8988T (cell line): Measurements from ENCODE around the gene ACTR1B.
"Not testable (repeated sequence)": the region's sequence is repeated elsewhere in the genome, so short reads cannot be mapped to it uniquely, and the experiment has no call there.

ENCODE experiments used
- DNase-seq: peaks from one replicate; pipeline ENCODE4 v3.0.0; 2011

Gene ACTR1B

DNA sequence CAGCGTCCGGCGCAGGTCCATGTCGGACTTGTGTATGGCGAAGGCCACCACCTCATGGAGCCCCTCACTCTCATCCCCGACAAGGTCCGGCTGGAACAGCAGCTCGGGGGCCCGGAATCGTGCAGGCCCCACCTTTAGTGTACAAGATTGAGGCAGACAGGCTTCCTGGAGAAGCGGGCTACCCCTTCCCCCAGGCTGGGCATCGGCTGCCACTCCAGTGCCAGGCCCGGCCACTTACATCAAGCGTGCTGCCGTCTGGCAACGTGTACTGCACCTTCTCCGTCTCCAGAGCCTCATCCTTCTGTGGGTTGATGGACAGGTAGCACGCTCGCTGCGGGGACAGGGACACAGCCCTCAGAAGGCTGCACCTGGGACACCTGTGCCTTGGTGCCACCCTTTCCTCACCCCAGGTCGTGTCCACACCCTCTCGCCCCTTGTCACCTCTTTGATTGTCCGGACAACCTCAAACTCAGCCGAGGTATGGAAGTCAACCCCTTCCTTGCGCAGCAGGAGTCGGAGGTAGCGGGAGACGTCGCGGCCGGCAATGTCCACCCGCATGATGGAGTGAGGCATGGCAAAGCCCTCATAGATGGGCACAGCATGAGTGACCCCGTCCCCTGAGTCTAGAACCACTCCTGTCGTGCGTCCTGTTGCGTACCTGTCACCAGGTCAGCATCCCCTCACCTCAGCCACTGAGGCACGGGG is 5.7 kb downstream of the ACTR1B start:
- DNase-seq = no peak

DNA sequence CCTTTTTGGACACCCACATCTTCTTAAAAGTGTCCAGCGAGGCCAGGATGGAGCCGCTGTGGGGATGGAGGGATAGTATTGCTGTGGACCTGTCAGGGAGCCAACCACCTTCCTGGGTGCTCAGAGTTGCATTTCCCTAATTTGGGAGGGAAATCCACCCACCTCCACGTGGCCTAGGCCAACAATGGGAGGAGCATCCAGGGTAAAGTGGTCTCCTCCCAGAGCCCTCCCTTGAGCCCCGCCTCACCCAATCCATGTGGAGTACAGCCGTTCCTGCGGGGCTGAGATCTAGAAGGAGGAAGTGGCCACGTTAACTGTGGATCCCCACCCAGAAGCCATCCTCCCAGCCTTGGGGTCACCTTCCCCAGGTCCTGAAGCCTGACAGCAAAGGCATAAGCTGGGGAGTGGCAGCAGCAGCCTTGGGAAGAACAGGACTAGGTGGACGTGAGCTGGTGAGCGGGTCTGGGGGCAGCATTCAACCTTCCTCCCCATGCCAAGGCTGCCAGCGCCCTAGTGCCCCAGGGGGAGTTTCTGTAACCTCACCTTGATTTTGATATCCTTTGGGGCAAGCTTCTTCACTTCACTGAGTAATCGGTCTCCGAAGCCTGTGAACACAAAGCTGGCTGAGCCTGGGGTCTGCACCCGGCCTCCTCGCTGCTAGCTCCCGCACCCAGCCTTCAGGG is 6.8 kb downstream of the ACTR1B start:
- no peak for DNase-seq

DNA sequence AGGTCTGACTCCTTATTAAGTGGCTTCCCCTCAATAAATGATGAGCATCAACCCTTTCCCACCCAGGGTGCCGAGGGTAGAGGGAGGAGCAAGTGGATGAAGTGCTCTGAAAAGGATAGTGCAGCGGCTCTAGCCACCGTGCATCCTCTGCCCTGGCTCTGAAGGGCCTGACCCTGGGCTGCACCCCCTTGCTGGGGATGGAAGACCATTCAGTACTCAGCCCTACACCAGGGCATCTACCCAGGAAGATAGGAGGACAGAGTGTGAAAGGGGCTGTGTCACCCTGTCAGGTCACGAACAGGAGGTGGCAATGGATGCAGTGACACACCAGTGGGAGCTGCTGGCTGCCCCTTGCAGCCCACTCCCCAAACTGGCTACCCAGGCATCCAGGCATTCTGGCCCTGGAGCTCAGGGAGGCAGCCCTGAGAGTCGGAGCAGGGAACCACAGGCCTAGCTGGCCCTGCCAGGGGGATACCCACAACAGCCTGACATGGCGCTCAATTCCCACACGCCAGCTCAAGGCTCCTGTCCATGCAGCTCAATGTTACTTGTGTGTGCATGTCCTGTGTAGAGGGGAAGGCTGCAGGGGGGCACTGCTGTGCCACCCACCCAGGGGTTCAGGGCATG is 7.6 kb downstream of the ACTR1B start:
- DNase-seq = no peak

DNA sequence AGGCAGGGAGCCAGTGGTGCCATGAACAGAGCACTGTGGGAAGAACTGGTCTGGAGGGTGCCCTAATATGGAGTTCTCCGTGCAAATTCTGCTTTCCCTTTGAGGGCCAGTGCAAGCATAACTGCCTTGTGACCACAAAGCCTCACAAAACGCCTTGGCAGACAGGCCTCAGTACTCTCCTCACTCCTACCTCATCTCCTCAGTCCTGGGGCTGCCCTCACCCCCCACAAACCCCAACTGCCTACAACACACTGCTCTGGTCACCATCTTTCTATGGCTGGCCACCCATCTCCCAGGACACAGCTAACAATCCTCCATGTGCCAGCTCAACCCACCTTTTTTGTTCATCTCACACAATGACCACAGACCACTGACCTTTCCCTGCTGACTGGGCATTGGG is 9.1 kb downstream of the ACTR1B start:
- no peak for DNase-seq

DNA sequence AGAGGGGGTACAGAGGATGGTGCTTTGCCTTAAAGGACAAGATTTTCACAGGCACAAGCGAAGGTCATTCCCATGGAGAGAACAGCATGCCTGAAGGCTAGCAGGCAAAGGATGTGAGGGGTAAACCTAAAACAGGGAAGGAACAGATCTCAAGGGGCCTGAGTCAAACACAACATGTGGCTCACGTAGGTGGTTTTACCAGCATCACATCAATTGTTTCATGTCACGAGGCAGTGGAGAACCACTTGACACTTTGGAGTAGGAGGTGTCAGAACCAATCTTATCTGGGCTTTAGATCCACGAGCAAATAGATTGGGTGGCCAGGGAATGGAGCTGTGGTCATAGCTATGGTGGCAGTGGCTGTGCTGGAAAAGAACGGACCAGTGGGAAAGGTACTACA is 9.5 kb downstream of the ACTR1B start:
- DNase-seq = no peak

DNA sequence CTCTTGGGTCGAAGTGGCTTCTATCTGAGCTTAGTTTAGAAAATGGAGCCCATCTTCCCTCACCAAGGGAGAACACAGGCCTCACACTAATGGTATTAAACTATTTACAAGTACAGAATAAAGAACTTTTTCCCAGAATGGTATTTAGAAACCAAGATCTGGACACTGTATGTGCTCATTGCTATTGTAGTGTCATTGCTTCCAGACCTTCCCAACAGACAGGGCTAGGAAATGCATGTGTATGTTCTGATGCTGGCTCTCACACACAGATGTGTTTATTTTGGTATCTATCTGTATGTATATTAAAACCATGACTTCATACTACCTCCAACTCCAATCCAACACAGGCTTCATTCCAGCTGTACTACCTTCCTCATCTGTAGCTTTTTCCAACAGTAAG is 10.0 kb downstream of the ACTR1B start:
- no peak for DNase-seq

DNA sequence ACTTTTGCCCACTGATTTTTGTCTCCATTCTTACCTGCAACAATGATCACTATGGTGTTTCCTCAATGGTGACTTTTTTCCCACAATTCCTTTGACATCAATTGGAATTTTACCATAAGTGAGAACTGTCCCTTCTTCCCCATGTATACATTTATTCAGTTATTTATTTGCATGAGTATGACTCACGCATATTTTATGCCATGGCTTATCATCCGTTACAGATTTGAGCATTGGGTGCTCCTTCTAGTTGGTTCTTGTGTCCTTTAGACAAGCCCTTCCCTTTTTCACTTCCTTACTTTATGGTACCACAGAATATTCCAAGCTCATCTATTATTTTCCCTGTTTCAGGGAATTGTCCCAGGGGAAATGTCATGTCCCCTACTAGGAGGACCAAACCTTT is 10.4 kb downstream of the ACTR1B start:
- no peak for DNase-seq

DNA sequence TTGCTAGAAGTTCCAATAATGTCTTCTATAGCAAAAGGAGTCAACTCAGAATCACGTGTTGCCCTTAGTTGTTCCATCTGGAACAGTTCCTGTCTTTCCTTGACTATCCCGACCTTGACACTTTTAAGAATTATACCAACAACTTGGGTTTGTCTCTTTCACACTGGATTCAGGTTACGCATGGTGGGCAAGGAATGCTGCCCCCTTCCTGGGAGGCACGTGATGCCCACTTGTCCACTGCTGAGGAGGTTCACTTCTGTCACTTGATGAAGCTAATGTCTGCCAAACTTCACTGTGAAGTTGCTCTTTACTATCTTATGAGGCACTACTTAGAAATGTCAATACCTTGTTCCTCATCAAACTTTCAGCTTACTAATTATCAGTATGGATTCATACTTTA is 12.7 kb downstream of the ACTR1B start:
- DNase-seq = no peak

DNA sequence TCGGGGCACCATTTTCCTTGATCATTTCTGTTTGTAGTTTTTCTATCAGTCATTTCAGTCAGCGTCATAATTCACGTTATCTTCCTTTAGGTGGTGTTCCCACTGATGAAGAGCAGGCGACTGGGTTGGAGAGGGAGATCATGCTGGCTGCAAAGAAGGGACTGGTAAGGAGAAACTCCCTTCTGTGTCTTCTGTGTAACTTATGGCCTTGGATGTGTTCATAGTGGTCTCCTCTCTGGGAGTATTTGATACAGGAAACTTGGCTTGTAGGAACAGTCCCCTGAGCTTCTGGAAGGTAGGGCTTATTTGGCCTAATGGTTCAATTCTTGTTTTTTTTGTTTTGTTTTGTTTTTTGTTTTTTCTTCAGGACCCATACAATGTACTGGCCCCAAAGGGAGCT is 16.9 kb downstream of the ACTR1B start:
- no peak for DNase-seq

DNA sequence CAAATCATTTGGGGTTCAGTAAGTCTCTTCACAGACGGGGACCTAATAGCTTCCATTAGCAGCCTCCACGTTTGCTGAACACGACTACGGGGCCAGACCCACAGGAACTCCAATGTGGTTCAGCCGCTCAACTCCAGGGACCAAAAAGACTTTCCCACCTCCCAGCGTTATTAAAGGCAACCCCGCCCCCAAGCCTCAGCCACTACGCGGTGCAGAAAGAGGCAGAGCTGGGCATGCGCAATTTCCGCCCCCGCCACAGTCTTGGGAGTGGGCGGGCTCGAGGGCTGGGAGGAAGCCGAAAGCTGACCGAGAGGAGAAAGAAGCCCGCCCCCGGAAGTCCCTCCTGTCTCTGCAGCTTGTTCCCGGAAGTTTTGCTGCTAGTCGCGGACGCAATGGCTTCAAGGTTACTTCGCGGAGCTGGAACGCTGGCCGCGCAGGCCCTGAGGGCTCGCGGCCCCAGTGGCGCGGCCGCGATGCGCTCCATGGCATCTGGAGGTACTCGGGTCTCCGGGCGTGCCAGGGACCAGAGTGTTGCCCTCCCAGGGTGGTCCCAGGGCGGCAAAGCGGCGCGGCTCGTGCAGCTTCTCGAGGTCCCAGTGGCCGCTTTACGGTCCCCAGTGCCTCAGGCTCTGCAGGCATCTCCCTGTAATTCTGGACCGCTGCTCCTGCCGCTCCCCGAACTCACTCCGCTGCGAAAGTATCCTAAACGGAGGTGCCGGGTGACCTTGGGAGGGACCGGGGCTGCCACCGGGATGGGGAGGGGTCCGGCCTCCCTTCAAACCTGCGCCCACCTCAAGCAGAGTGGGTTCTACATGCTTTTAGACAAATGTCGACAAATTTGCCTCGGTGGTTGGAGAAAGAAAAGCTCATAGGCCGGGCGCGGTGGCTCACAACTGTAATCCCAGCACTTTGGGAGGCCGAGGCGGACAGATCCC is 17.9 kb downstream of the ACTR1B start, which contains the start of gene COX5B:
Gene COX5B (plus strand): TSS at position 368 of the 935 bp plus-strand sequence. CDS start 25 bp downstream, at position 393.
- peak; percentile 91 for DNase-seq

DNA sequence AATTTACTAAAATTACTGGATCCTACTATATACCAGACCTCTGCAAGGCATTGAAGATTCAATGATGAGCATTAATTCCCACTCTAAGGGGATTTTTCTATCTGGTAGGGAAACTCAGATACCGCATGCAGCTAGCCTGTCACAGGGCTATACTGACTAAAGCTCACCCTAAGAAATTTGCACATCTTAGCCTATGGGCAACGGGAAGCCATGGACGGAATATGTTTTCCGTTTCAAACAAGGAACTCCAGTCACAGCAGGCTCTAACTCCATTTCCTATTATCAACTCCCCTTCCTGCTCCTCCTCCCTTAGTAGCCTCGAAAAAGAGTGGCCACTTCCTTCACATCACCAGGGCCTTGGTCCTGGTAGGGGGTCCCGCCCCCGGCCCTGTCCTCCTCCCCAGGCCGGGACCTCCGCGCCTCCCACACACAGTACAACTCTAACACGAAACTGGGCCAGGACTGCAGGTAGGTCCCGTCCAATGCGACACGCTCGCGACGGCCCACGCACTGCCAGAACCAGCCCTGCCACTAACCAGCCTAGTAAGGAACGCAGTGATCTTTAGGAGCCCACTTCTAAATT is 18.6 kb downstream of the ACTR1B start:
- DNase-seq = no peak

DNA sequence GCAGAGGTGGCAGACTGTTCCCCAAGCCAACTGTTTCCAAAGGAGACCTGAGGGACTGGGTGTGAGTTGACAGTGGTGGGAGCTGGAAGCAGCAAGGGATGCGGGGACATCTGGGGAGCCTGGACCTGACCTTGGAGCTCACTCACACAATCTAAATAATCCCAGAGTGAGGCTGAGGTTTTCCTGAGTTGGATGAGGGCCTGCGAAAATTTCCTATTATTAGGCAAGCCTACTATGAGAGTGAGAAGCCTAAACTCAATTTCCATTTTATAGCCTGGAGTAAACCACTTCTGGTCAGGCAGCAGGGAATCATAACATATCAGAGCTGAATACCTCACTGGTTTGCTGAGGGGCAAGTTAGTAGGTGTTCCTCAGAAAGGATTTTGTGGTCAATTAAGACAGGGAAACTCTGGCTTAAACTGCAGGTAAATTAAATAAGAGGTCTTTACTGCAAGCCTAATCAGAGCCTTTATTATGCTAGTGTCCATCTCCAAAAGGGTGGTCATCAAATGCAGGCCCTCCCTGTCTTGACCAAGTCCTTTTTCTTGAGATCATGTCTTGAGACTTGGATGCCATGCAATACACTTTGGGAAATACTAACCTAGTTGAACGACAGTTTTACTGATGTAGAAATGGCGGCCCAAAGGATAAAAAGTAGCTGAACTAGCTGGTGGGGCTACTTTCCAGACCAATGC is 19.7 kb downstream of the ACTR1B start:
- DNase-seq = no peak

DNA sequence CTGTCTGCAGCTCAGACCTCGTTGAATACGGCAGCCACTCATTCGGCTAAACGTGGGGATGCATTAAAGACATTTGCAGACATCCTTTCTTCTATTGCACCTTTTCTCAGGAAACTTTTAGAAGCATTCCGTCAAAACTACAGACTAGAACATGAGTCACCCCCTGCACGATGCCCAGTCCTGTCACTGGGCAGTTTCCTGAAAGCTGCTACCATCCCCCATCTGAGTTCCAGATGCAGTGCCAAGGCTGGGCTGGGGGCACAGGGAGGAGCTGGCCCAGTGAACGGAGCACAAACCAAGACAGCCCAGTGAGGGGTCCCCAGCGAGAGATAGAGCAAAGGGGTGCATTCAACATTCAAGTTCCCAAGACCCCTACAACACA is 37.8 kb downstream of the ACTR1B start:
- DNase-seq = not testable (repeated sequence)

DNA sequence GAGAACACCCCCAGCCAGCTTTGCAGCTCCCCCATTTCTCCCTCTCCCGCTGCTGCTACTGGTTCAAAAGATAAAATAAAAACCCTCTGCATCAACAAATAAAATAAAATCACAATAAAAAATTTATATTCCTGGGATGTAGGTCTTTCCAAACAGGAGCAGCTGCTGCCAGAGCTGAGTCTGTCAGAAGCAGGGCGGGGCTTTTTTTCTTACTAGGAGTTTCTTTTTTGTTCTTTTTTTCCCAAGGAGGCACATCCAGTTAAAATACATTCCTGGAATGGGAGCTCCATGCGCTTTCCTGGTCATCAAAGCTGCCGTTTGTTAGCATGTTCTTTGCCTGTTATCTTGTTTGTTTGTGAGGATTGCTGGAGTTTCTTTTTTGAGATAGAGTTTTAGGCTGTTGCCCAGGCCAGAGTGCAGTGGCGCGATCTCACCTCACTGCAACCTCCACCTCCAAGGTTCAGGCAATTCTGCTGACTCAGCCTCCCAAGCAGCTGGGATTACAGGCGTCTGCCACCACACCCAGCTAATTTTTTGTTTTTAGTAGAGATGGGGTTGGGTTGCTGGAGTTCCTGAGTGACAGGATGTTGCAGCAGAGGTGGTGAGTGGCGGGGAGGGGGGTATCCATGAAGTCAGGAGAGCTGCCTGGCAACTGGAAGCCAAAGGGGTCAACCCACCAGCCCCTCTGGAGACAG is 38.3 kb downstream of the ACTR1B start:
- not testable (repeated sequence) for DNase-seq

DNA sequence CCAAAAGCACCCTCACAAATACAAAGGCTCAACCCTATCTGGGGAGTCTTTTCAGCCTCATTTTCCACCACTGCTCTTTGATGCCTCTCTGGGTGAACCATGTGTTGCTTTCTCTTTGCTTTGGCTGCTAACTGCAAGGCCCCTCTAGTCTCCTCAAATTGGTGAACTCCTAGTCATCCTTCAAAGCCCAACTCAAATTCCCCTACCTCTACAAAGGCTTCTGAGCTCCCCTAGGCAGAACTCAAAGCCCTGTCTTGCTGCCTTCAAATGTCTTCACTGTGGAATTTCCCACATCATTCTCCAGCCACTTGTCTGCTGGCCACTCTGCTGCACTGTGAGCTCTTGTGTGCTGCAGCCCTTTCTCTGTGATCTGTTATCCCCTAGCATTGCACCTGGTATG is 40.9 kb downstream of the ACTR1B start:
- DNase-seq = not testable (repeated sequence)

DNA sequence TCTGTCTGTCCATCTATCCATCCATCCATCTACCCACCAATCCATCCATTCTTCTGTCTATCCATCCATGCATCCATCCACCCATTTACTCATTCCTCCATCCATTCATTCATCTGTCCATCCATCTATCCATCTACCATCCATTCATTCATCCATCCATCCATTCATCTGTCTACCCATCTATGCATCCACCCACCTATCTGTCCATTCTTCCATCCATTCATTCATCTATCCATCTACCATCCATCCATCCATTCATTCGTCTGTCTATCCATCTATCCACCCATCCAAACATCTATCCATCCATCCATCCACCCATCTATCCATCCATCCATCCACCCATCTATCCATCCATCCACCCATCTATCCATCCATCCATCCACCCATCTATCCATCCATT is 43.4 kb downstream of the ACTR1B start:
- DNase-seq = not testable (repeated sequence)

DNA sequence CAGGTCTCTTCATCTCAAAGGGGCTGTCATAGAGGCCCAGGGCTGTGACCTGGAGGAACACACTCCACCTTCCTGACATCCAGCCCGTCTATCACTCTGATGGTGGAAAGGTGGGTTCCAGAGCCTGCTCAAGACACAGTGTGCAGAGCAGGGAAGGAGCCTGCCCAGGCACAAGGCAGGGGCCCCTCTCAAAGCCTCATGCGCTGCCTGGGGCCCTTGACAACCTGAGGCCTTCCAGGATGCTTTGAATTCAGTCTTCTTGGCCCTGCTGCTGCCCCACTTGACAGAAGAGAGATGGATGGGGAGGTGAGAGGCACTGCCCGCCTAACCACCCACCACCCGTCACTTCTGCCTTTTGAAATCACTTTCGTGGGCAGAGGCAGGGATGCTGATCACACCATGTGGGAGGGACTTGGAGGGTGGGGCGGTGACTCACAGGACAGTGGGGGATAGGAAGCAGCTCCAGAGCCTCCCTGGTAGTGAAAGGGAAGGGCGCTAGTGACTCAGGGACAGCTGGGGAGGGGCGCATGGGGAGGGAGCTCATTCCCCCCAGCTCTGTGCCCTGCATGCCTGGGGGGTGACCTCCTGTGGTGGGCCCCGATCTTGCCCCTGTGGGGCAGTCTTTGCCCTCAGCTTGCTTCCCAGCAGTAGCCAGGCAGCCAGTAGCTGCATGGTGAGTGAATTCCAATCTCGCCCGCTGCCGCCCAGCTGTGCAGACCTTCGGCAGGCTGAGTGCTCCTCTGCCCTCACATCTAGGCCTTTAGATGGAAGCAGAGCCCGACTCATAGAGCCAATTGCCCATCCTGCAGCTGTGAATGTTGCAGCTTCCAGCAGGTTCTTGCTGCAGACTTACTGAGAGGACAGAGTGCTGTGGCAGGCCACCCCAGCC is 44.7 kb downstream of the ACTR1B start:
- DNase-seq = not testable (repeated sequence)

DNA sequence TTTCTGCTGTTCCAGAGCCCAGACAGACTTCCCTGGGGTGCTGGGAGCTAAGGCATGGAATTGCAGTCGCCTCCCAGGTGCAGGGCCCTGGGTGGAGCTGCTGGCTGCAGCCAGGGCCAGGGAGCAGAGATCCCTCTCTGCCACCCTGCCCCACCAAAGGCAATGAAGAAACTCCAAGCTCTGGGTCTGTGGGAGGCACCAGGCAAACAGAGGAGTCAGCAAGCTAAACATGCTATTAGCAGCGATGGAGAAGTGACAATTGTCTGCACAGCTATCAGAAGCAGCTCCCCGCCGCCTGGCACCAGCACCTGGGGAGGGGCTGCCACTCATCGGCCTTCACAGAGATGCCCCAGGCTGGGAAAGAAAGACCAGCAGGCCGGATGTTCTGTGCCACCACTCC is 45.9 kb downstream of the ACTR1B start:
- DNase-seq = no peak

DNA sequence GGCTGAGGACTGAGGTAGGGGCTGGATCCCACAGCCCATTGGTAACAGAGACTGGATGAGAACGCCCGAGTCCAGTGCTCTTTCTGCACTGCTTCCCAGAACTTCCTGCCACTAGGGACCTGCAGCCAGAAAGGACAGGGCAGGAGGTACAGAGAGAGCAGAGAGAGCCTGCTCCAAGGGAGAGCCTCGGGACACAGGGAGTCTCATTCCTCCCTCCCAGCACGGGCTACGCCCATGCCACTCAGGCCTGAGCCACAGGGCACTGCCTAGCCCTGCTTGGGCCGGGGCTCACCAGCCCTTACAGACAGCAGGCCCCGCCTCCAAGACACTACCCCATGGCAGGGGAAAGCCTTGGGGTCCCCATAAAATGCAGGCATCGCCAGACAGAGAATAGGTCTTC is 48.1 kb downstream of the ACTR1B start:
- DNase-seq = not testable (repeated sequence)

DNA sequence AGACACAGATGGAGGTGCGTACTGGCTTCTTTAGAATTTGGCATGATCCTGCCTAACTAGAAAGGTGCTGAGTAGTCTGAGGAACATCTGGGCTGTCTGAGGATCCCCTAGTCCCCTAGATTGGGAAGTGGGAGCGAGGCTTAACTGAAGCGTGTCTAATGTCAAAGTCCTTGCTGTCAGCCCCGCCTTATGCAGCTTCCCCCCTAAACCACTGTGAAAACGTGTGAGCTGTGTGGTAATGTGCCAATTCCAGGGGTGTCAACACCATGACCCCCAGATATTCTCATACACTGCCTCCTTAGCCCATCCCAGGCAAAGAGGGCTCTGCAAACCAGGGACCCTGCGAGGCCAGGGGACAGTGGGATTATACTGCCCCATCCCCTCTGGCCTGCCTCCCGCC is 51.9 kb downstream of the ACTR1B start:
- DNase-seq = not testable (repeated sequence)
